AG10803 (cell line): ENCODE measurements around the gene PCP4.
"Not testable (repeated sequence)": the region's sequence is repeated elsewhere in the genome, so short reads cannot be mapped to it uniquely, and the experiment has no call there.

Experiments
- DNase-seq: peaks from one replicate; pipeline ENCODE4 v3.0.0; 2010; ENCODE audit warnings: low read depth
- H3K4me3 ChIP-seq: 2 replicates; pipeline ENCODE4 v1.5.1; 2011; ENCODE audit warnings: mild to moderate bottlenecking, low read length, control low read depth
- TF ChIP-seq, protein P1 (sequence below): conservative IDR thresholded peaks from 2 replicates; pipeline ENCODE4 v1.5.1; 2011; ENCODE audit warnings: mild to moderate bottlenecking, low read length, control low read depth, inconsistent platforms

PCP4 gene

DNA sequence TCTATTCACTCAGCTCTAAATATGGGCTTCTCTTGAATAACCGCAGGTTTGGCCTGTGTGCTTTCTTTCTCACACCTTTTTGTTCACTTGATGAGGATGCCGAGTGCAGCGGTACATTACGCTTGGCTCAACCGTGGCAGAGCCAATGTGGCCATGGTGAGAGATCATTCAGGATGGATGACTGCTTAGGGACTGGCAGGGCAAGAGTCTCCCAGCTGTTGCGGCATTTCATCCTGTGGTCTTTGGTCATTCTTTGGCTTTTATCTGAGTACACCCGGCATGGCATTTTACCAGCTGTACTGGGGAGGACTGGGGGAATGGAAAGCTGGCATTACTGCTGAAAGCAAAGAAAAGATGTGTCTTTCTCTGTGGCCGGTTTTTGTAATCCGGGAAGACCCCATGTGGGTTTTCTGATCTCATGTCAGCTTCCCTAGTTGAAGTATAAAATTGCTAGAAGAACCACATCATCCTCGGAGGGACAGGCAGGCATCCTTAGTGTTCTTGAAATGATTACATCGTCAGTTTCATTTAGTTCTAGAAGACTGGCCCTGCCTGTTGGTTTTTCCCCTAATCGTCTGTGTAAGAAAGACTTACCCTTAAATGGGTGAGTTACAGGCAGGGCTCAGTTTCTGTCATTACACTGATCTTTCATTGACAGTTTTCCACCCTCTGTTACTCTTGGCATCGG is 15.1 kb downstream of the PCP4 start:
- TF ChIP-seq, protein P1, sequence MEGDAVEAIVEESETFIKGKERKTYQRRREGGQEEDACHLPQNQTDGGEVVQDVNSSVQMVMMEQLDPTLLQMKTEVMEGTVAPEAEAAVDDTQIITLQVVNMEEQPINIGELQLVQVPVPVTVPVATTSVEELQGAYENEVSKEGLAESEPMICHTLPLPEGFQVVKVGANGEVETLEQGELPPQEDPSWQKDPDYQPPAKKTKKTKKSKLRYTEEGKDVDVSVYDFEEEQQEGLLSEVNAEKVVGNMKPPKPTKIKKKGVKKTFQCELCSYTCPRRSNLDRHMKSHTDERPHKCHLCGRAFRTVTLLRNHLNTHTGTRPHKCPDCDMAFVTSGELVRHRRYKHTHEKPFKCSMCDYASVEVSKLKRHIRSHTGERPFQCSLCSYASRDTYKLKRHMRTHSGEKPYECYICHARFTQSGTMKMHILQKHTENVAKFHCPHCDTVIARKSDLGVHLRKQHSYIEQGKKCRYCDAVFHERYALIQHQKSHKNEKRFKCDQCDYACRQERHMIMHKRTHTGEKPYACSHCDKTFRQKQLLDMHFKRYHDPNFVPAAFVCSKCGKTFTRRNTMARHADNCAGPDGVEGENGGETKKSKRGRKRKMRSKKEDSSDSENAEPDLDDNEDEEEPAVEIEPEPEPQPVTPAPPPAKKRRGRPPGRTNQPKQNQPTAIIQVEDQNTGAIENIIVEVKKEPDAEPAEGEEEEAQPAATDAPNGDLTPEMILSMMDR, result no peak
- no peak overlapping the region for H3K4me3 ChIP-seq
- no peak for DNase-seq

DNA sequence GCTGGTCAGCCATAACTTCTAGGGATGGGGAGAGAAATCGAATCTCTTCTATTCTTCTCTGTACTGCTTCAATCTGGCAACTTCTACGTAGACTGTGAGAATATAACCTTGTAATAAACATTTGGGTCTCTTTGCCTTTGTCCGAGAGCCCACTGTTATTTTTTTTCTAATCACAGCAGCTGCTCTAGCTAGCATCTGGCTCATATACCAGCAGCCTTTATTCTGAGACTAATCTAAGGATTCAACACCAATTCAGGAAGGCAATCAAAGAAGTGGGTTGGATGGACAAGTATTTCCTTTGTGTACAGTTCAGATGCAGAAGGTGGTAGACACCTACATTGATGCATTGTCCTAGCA is 15.6 kb downstream of the PCP4 start:
- TF ChIP-seq, protein P1, result no peak
- no peak overlapping the region for H3K4me3 ChIP-seq

DNA sequence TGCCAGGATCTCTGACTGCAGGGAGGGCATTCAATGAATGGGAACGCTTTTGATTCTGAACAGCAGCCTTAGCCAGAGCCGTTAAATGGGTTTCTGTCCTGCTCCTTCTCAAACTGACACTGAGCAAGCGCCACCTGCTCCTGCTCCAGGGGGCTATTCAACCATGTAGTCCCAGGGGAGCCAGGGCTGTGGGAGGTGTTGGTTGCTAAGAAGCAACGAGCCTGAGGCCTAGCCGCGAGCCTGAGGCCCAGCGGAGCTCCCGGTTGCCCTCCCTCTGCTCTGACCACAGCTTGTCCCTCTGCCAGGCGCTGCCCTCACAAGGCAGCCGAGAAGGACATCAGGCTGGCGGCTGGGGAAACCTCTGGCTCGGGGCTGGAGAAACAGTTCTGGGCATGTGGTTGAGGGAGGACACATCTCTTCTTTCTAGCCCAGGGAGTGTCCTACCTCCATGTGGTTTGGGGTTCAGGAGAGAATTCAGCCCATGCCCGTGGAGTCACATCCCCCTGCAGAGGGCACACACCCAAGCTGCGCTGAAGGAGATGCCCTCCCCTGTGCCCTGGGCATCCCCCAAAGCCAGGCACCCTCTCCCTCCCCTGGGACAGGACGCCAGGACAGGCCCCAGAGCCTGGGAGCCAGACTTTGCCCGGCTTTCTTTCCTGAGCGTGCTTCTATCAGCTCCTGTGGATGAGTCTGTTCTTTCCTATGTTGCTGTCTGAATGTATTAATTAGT is 18.0 kb downstream of the PCP4 start:
- no peak for DNase-seq
- TF ChIP-seq, protein P1, result no peak
- no peak overlapping the region for H3K4me3 ChIP-seq

More for the DNA sequence above, 15.6 kb downstream of the PCP4 start:
- no peak for DNase-seq

DNA sequence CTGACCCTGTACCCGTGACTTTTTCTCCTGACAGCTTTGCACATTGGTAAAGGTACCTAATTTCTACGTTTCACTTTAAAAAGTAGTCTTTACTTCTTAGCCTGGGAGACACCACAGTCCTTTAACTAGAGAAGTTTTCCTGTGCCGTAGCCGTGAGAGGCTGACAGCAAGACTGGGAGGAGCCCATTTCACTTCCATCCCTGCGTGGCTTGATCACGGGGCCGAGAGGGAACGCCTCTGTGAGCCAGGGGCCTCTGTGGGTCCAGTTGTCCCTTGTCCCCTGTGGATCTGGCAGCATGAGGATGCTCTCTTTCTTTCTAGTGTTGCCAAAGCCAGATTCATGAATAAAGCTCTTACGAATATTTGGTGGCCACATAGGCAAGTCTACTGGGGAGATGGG is 21.6 kb downstream of the PCP4 start:
- H3K4me3 ChIP-seq, result no peak overlapping the region
- TF ChIP-seq, protein P1, result no peak
- DNase-seq, result no peak

DNA sequence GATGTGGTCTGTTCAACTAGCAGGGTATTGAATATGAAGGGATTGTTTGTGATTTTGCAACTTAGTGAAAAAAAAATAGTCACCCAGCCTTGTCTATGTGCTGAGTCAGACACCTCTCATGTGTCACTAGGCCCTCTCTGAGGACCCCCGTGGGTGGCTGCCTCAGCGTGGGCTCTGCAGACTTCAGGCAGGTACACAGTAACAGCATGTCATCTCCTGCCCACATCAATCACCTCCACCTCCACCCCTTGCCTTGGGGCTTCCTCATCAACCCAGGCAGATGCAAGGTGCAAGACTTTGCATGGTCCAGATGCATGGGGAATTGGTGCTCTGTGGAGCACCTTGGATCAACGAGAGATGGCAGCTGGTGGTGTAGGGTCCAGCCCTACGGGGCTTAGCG is 23.9 kb downstream of the PCP4 start:
- H3K4me3 ChIP-seq, result no peak overlapping the region

DNA sequence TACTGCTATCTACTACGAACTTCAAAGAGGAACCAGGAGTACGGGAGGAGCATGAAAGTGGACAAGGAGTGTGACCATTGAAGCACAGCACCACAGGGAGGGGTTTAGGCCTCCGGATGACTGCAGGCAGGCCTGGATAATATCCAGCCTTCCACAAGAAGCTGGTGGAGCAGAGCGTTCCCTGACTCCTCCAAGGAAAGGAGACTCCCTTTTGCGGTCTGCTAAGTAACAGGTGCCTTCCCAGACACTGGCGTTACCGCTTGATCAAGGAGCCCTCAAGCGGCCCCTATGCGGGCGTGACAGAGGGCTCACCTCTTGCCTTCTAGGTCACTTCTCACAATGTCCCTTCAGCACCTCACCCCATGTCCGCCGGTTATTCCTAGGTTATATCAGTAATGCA is 24.6 kb downstream of the PCP4 start:
- not testable (repeated sequence) for DNase-seq

More for the DNA sequence above, 23.9 kb downstream of the PCP4 start:
- TF ChIP-seq, protein P1, result no peak
- no peak for DNase-seq

DNA sequence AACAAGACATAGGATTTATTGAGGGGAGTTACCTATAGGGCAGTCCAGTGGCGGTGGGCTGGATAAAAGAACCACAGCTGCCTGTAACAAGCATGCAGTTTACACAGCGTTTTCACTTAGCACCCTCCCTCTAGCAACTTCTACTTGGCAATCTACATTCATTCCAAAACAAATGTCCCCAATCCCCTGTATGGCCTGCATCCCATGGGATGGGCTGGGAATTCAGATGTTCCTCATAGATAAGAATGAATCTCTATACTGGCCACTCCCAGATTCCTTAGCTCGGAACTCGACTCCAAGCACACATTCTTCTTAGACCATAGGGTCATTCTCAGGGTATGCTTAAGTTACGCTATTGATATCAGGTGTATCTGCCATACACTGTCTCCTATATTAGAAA is 33.3 kb downstream of the PCP4 start:
- no peak overlapping the region for H3K4me3 ChIP-seq
- TF ChIP-seq, protein P1, result no peak
- DNase-seq, result no peak

More for the DNA sequence above, 24.6 kb downstream of the PCP4 start:
- not testable (repeated sequence) for H3K4me3 ChIP-seq
